Measurements from ENCODE around the gene GNL3. TPM values are rescaled to one million over a fixed set of nuclear protein-coding genes. Genes with fewer than 3 reads are reported as not detected.

The GNL3 gene
- total and polyA plus RNA-seq, 12 donors, result 23.5 to 229 (median 65.1) TPM

- no peak for TF ChIP-seq CTCF (IDR thresholded peaks at IDR 0.05)
- no peak for TF ChIP-seq POLR2A (IDR thresholded peaks at IDR 0.05)
- peaks cover 0 to 7% of the 10 kb centered on the region in 2 donors for H3K36me3 ChIP-seq (replicated peaks in 1 of 2)
- no peak for DNase-seq
- no peaks in the 10 kb centered on the region for H3K27me3 ChIP-seq
- H3K9me3 ChIP-seq (replicated peaks in 1 of 3), result no peaks in the 10 kb centered on the region
- 75 to 95% (median 93%) methylated on average over 6 to 11 of the region's 11 CpGs for WGBS, 4 donors
- H3K27ac ChIP-seq, result no peak overlapping the region
- H3K4me1 ChIP-seq (replicated peaks in 1 of 2), result no peaks in the 10 kb centered on the region
- intact Hi-C loops (cut with DNase I), result no loop called here
- H3K4me3 ChIP-seq, result no peak overlapping the region
These were observed 30.0 kb downstream of the GNL3 start for GRCh38 chr3:52715714-52716305.

- Histone ChIP-seq H3K27me3 (no peaks in the 10 kb centered on the region), H3K9me3 (replicated peaks in 1 of 3) (no peaks in the 10 kb centered on the region), H3K27ac (no peak overlapping the region), H3K4me3 (no peak overlapping the region), H3K4me1 (replicated peaks in 1 of 2) (no peaks in the 10 kb centered on the region), H3K36me3 (replicated peaks in 1 of 2) (peaks cover 0 to 7% of the 10 kb centered on the region in 2 donors)
- no peak for DNase-seq
- intact Hi-C loops (cut with DNase I), result no loop called here
- TF ChIP-seq CTCF (IDR thresholded peaks at IDR 0.05) (no peak), POLR2A (IDR thresholded peaks at IDR 0.05) (no peak)
These were observed 33.8 kb downstream of the GNL3 start for GRCh38 chr3:52719618-52720017.

- intact Hi-C loops (cut with DNase I), result no loop called here
- Histone ChIP-seq H3K4me1 (replicated peaks in 1 of 2) (no peaks in the 10 kb centered on the region), H3K27me3 (no peaks in the 10 kb centered on the region), H3K36me3 (replicated peaks in 1 of 2) (peaks cover 0 to 7% of the 10 kb centered on the region in 2 donors), H3K4me3 (no peak overlapping the region), H3K27ac (no peak overlapping the region), H3K9me3 (replicated peaks in 1 of 3) (no peaks in the 10 kb centered on the region)
- TF ChIP-seq CTCF (IDR thresholded peaks at IDR 0.05) (no peak), POLR2A (IDR thresholded peaks at IDR 0.05) (no peak)
- WGBS, 4 donors, result 70 to 87% (median 79%) methylated on average over 6 of the region's 6 CpGs
- no peak for DNase-seq
These were observed 35.3 kb downstream of the GNL3 start for GRCh38 chr3:52721002-52721729.

- Histone ChIP-seq H3K27me3 (no peaks in the 10 kb centered on the region), H3K36me3 (replicated peaks in 1 of 2) (peaks cover 0 to 7% of the 10 kb centered on the region in 2 donors), H3K4me1 (replicated peaks in 1 of 2) (no peaks in the 10 kb centered on the region), H3K4me3 (no peak overlapping the region), H3K9me3 (replicated peaks in 1 of 3) (no peaks in the 10 kb centered on the region), H3K27ac (no peak overlapping the region)
- TF ChIP-seq CTCF (IDR thresholded peaks at IDR 0.05) (no peak), POLR2A (IDR thresholded peaks at IDR 0.05) (no peak)
- no peak for DNase-seq
- 88 to 95% (median 92%) methylated on average over 1 of the region's 1 CpG for WGBS, 4 donors
- intact Hi-C loops (cut with DNase I), result no loop called here
These were observed 35.8 kb downstream of the GNL3 start for GRCh38 chr3:52721730-52722008.

Measured in adrenal gland (tissue), 12 donors.